ENCODE data around the gene LEFTY2.

Gene LEFTY2

DNA sequence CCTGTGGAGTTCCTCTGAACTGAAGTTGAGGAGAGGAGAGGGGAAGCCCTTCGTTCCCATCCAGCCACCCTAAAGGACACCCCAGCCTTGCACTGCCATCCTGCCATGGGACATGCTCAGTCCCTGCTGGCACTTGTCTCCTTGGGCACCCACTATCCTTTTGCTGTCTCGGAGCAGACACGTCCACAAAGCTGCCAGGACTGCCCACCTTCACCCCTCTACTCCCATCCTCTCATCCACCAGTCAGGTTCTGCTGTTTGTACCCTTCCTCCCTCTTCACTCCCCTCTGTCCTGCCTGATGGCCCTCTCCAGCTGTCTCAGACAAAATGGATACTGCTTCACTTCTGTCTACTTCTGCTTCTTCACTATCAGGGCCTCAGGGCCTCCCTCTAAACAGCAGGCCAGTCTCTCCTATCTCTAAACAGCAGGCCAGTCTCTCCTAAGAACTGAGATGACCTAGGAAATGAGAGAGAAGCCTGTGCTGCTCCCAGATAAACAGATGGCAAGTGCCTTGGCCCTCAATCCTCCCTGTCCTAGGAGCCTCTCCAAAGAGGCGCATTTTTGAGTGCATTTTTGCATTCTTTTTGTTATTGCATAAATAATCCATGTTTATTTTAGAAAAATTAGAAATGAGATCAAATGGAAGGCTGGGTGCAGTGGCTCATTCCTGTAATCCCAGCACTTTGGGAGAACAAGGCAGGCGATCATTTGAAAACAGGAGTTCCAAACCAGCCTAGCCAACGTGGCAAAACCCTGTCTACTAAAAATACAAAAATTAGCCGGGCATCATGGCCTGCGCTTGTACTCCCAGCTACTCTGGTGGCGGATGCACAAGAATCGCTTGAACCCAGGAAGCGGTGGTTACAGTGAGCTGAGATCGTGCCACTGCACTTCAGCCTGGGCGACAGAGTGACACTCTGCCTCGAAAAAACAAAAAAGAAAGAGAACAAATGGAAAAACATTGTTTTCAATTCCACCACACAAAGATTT lies 12.5 kb downstream of the LEFTY2 start:
- DNase-seq (ENCODE audit: low read depth, low spot score): no peak
- H3K4me3 ChIP-seq (ENCODE audit: low read depth, low read length): no peak overlapping the region
- in situ Hi-C loops (cut with HindIII; ENCODE audit: low sequenced_read_pairs): no loop called here
- TF ChIP-seq, protein P1, sequence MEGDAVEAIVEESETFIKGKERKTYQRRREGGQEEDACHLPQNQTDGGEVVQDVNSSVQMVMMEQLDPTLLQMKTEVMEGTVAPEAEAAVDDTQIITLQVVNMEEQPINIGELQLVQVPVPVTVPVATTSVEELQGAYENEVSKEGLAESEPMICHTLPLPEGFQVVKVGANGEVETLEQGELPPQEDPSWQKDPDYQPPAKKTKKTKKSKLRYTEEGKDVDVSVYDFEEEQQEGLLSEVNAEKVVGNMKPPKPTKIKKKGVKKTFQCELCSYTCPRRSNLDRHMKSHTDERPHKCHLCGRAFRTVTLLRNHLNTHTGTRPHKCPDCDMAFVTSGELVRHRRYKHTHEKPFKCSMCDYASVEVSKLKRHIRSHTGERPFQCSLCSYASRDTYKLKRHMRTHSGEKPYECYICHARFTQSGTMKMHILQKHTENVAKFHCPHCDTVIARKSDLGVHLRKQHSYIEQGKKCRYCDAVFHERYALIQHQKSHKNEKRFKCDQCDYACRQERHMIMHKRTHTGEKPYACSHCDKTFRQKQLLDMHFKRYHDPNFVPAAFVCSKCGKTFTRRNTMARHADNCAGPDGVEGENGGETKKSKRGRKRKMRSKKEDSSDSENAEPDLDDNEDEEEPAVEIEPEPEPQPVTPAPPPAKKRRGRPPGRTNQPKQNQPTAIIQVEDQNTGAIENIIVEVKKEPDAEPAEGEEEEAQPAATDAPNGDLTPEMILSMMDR (IDR thresholded peaks at IDR 0.05; ENCODE audit: low read depth, low read length): no peak

DNA sequence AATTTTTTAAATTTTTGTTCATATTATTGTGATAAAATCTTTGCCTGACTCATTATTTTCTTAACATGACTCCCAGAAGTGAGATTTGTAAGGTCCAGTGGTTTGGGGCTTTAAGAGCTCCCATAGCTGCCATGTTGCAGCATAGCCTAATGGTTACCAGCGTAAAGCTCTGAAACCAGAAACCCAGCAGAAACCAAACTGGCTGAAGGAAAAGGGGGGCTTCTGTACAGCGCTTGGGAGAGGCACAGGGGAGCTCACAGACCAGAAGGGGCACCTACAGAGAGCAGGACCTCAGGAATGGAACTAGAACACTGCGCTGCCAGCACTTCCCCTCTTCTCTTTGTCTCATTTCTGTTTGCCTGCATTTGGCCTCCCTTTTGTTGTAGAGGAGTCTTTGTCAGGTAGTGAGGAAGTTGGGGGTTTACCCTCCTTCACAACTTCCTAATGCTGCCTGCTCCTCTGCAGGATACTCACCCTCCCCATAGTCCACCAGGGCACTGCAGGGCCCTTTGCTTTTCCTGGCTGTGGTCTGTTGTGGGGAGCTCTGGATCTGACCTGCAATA lies 14.4 kb downstream of the LEFTY2 start:
- TF ChIP-seq, protein P1 (IDR thresholded peaks at IDR 0.05; ENCODE audit: low read depth, low read length): no peak
- no peak for DNase-seq (ENCODE audit: low read depth, low spot score)
- H3K4me3 ChIP-seq (ENCODE audit: low read depth, low read length): no peak overlapping the region
- in situ Hi-C loops (cut with HindIII; ENCODE audit: low sequenced_read_pairs): no loop called here

DNA sequence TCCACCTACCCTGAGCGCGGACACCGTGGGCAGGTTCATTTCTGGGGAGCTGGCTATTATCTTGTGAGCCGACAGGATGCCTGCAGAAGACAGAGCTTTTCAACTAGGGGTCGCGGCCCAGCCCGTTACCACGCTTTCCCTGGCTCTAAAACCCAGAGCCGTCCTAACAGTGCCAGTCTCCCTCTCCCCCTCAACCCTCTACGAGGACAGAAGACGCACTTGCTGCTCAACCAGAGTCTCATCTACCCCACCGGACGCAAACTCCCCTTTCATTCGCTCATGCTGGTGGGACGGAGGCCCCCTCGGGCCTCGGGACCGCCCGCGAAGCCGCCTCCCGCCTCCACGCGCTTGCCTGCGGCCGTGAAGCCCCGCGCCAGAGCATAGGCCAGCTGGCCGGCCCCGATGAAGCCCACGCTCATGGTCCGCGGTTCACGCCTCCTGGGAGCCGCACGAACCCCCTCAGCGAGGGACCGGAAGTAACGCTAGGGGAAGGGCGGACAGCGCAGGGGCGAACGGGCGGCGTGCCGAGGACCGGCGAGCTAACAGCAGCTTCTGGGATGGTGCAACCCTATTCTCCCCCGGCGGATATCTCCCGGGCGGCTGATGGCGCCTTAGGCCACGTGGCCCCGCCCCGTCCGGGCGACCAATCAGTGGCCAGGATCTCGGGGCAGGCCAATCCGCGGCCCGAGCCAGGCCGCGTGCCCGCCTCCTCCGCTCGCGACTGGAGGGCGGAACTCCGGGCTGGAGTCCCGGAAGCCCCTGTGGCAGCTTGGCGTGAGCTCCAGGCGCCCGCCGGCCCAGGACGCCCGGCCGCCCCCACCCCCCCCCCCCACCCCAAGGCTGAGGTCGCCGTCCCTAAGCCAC lies 17.1 kb downstream of the LEFTY2 start, which contains the start of gene PYCR2:
Gene PYCR2 (minus strand): TSS at position 559 of the 864 bp plus-strand sequence. CDS start 140 bp downstream, at position 419.
- DNase-seq (ENCODE audit: low read depth, low spot score): peak; percentile 97

DNA sequence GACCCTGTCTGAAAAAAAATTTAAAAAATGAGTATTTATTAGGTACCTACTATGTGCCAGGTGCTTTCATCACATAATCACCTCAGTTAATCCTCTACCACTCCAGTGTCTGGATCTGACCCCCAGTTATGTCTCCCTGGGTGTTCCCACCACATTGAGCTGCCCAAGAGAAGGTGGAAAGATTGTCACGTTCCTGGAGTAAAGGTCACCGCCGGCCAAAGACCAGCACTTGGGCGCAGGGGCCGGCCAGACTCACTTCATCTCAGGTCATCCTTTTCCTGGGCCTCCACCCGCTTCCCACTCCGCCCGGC lies 17.7 kb downstream of the LEFTY2 start:
- H3K4me3 ChIP-seq (ENCODE audit: low read depth, low read length): peak overlapping the region; percentile 85
- TF ChIP-seq, protein P1 (IDR thresholded peaks at IDR 0.05; ENCODE audit: low read depth, low read length): no peak
- no peak for DNase-seq (ENCODE audit: low read depth, low spot score)
- in situ Hi-C loops (cut with HindIII; ENCODE audit: low sequenced_read_pairs): no loop called here

More for the DNA sequence above, 17.1 kb downstream of the LEFTY2 start, which contains the start of gene PYCR2:
- TF ChIP-seq, protein P1 (IDR thresholded peaks at IDR 0.05; ENCODE audit: low read depth, low read length): no peak
- in situ Hi-C loops (cut with HindIII; ENCODE audit: low sequenced_read_pairs): no loop called here
- peak within 1 kb of the TSS; percentile 85 for H3K4me3 ChIP-seq (ENCODE audit: low read depth, low read length)

DNA sequence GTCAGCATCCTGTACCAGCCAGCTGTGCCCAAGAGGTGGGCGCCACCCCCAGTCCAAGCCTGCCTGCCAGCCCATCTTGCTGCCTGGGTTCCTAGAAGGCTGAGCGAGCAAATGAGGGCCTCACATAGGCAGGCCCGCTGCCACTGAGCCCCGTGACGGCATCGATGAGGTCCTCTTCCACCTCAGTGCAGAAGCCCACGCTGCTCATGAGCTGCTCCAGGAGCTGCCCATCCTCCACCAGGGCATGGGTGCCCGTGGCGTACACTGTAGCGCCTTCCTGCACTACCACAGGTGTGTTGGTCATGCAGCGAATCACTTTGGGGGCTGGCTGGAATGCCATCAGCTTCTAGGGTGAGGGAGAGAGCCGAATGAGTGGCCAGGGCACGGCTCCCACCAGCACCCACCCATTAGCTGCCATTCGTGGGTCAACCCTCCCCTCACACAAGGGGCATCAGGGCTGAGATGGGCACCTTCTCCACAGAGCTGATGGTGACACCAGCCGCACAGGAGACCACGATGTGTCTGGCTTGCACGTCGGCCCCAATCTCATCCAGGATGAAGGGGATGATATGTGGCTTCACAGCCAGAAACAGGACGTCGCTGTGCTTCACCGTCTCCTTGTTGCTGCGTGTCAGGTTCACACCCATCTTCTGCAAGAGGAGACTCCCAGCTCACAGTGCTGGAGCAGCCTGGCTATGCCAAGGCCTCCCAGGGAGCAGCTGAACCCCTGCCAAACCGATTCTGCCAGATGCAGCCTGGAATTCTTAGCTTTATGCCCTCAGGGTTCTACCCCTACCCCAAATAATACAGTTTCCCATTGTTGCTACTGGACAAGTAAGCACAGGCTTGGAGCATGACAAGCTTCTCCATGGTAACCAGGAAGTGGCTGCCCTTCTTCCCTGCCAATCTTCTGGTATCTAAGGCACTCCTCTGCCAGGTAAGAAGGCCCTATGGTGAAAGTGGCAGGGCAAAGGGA lies 19.0 kb downstream of the LEFTY2 start:
- TF ChIP-seq, protein P1 (IDR thresholded peaks at IDR 0.05; ENCODE audit: low read depth, low read length): no peak
- DNase-seq (ENCODE audit: low read depth, low spot score): no peak
- in situ Hi-C loops (cut with HindIII; ENCODE audit: low sequenced_read_pairs): no loop called here
- no peak overlapping the region for H3K4me3 ChIP-seq (ENCODE audit: low read depth, low read length)

Measured in astrocyte of the spinal cord (primary cell).